Right lobe of liver (tissue), 6 donors: ENCODE data around the gene CCDC180. TPM values are rescaled to one million over a fixed set of nuclear protein-coding genes. Genes with fewer than 3 reads are reported as not detected.

Source experiments
- ATAC-seq, 4 donors: fragments of 200-7000 bp; cut with Tn5 transposase; one replicate each; pipeline ENCODE4 v1.9.1; 2020; ENCODE audit warnings: mild to moderate bottlenecking in 4 of 4, moderate library complexity in 4 of 4
- DNase-seq, 3 donors: peaks; one replicate each; pipeline ENCODE4 v3.0.0-alpha.2; 2020
- H3K27ac ChIP-seq, 3 donors: fragments of 200-600 bp; one replicate each; pipeline ENCODE4 v1.8.0; 2022
- H3K27me3 ChIP-seq, 2 donors: fragments of 200-600 bp; one replicate each; pipeline ENCODE4 v1.8.0; 2022
- H3K36me3 ChIP-seq, 4 donors: fragments of 200-600 bp; sonication (generic) in 1 of 4; one replicate each; pipeline versions ENCODE4 v1.5.1 to v1.8.0; 2017 to 2022; ENCODE audit warnings: control low read depth in 1 of 4
- H3K4me1 ChIP-seq, 4 donors: fragments of 200-600 bp; sonication (generic) in 1 of 4; one replicate each; pipeline versions ENCODE4 v1.5.1 to v1.8.0; 2017 to 2022; ENCODE audit warnings: control low read depth in 1 of 4
- H3K4me3 ChIP-seq, 3 donors: fragments of 200-600 bp; one replicate each; pipeline ENCODE4 v1.8.0; 2022
- H3K9me3 ChIP-seq, 4 donors: fragments of 200-600 bp; sonication (generic) in 1 of 4; one replicate each; pipeline versions ENCODE4 v1.5.1 to v1.8.0; 2017 to 2022; ENCODE audit warnings: control low read depth in 1 of 4
- POLR2A ChIP-seq: fragments of 450-650 bp; IDR thresholded peaks from one replicate; pipeline ENCODE4 v1.6.1; 2017; ENCODE audit warnings: antibody characterized with exemption, mild to moderate bottlenecking
- whole genome bisulfite sequencing: methylation state at CpG from one replicate; pipeline ENCODE4 v1.1.6; 2018; ENCODE audit warnings: low coverage, low lambda C conversion rate; ENCODE audit not compliant: insufficient coverage; ENCODE audit errors: missing lambda C conversion rate; 5-methylcytosine and 5-hydroxymethylcytosine counted together
- intact Hi-C, 2 donors: fragments of 100-400 bp; cut with DNase I; formaldehyde crosslinking; loops; one replicate each; pipeline versions ENCODE4 v1.11.2 to v1.14.1; 2022
- small RNA-seq, 2 experiments: library from RNA; depleted of rRNA; stranded (forward); fragments of <200 nt; gene quantifications; one replicate each; pipeline ENCODE3, GENCODE V24; 2016
- total RNA-seq, 6 experiments: library from RNA; depleted of rRNA in 2 of 6; stranded (reverse); fragments of >200 nt in 2 of 6; fragmentation: NEBNext Ultra II Directional in 3 of 6; extraction: Animal tissue kit (Norgen Biotek cat#: 25700) in 3 of 6; gene quantifications; one replicate each; pipeline versions ENCODE4 v1.1.0 to v1.2.4, GENCODE V29; 2016 to 2023
- TF ChIP-seq, protein P1 (sequence below), 4 donors: fragments of 200-600 bp in 3 of 4; fragments of 450-650 bp in 1 of 4; IDR thresholded peaks; one replicate each; pipeline versions ENCODE4 v1.5.1 to v1.8.0; 2016 to 2022; ENCODE audit warnings: antibody characterized with exemption in 4 of 4, mild to moderate bottlenecking in 2 of 4
- donor health status: DM: no; HTN: yes; CAD: no.
- donor health status: DM: no; HTN: no; CAD: no.
- donor health status: DM: no; HTN: no; CAD: no.
- donor health status: DM: no; HTN: yes; CAD: no.
- donor health status: DM: no; HTN: yes; CAD: no.

CCDC180 gene
- total RNA-seq, 6 experiments from 2014 or later: 0.31 to 1.5 (median 1.0) TPM

DNA sequence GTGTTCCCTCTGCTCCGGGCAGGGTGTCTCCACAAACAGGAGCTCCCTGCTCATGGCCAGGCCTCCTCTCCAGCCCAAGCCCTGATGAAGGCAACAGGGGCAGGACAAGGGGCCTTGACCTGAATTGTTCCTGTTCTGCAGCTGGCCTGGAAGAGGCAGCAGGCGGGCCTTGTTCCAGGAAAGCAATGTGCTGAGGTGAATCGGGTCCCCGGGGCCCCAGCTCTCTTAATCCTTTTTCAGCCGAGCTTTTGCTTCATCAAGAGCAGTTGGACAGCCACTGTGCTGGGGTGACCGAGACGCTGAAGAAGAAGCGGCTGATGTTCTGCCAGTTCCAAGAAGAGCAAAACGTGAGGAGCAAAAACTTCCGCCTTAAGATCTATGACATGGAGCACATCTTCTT is 41.4 kb downstream of the CCDC180 start:
- intact Hi-C loops: no loop called here
- Histone ChIP-seq H3K9me3 (no peaks in the 10 kb centered on the region), H3K4me1 (no peaks in the 10 kb centered on the region), H3K36me3 (no peaks in the 10 kb centered on the region), H3K27ac (no peak overlapping the region), H3K27me3 (no peaks in the 10 kb centered on the region), H3K4me3 (no peak overlapping the region)
- ATAC-seq (no peak), DNase-seq (no peak)
- TF ChIP-seq, protein P1, sequence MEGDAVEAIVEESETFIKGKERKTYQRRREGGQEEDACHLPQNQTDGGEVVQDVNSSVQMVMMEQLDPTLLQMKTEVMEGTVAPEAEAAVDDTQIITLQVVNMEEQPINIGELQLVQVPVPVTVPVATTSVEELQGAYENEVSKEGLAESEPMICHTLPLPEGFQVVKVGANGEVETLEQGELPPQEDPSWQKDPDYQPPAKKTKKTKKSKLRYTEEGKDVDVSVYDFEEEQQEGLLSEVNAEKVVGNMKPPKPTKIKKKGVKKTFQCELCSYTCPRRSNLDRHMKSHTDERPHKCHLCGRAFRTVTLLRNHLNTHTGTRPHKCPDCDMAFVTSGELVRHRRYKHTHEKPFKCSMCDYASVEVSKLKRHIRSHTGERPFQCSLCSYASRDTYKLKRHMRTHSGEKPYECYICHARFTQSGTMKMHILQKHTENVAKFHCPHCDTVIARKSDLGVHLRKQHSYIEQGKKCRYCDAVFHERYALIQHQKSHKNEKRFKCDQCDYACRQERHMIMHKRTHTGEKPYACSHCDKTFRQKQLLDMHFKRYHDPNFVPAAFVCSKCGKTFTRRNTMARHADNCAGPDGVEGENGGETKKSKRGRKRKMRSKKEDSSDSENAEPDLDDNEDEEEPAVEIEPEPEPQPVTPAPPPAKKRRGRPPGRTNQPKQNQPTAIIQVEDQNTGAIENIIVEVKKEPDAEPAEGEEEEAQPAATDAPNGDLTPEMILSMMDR (IDR thresholded peaks at IDR 0.05): no peak
- no peak for TF ChIP-seq POLR2A
- 79% methylated on average over 5 of the region's 10 CpGs for WGBS

DNA sequence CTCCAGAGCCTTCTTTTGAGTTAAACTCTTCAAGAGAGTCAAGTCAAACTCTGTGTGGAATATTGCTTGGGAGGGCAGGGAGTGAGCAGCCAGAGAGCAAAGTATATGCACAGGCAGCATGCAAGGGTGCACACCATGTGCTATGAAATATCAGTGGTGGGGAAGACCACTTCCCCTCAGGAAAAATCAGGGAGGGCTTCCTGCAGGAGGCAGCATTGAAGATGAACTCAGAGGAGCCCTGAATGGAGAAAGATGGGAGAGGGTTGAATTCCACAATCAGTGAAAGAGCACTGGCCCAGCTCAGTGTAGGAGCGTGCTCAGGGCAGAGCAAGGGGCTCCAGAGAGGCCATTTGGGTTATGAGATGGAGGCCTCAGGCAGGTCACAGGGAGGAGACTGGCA is 41.9 kb downstream of the CCDC180 start:
- intact Hi-C loops: no loop called here
- TF ChIP-seq, protein P1 (IDR thresholded peaks at IDR 0.05): no peak
- no peak for TF ChIP-seq POLR2A
- Histone ChIP-seq H3K9me3 (no peaks in the 10 kb centered on the region), H3K27me3 (no peaks in the 10 kb centered on the region), H3K4me3 (no peak overlapping the region), H3K36me3 (no peaks in the 10 kb centered on the region), H3K4me1 (no peaks in the 10 kb centered on the region), H3K27ac (no peak overlapping the region)
- ATAC-seq (no peak), DNase-seq (no peak)
- WGBS: no CpG with 5 or more reads among the region's 1 CpG

DNA sequence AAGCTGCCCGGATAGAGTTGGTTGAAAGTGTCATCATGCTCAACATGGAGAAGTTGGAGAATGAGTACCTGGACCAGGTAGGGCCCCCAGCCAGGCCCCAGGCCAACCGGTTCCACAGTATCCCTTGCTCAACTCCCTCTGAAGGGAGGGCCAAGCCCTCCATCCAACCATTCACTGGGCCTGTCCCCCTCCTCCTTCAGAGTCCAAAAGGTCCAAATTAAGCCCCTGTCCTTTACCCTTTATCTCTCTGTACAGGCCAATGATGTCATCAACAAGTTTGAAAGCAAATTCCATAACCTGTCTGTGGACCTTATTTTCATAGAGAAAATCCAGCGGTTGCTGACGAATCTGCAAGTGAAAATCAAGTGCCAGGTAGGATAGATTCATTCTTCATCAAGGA is 47.2 kb downstream of the CCDC180 start:
- DNase-seq (no peak), ATAC-seq (no peak)
- H3K9me3 ChIP-seq: no peaks in the 10 kb centered on the region
- intact Hi-C loops: no loop called here
- WGBS: 74% methylated on average over 3 of the region's 4 CpGs
- H3K27ac ChIP-seq: no peak overlapping the region
- H3K4me3 ChIP-seq: no peak overlapping the region
- H3K27me3 ChIP-seq: no peaks in the 10 kb centered on the region
- H3K4me1 ChIP-seq: no peaks in the 10 kb centered on the region
- no peaks in the 10 kb centered on the region for H3K36me3 ChIP-seq
- no peak for TF ChIP-seq POLR2A
- TF ChIP-seq, protein P1 (IDR thresholded peaks at IDR 0.05): no peak

DNA sequence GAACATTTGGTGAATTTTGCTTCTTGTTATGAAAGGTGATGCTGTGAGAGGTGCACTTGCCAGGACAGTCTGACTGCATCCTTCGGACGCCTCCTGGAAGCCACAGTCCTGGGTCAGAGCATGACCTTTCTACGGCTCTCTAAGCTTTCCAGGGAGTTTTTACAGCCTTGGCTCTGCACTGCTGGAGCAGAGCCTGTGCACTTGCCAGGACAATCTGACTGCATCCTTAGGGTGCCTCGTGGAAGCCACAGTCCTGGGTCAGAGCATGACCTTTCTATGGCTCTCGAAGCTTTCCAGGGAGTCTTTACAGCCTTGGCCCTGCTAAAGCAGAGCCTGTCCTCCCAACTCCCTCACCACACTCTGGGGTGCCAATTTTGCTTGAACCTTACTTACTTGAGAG is 49.6 kb downstream of the CCDC180 start:
- 58% methylated on average over 5 of the region's 5 CpGs for WGBS
- H3K4me3 ChIP-seq: no peak overlapping the region
- H3K36me3 ChIP-seq: no peaks in the 10 kb centered on the region
- no peak for DNase-seq
- no peaks in the 10 kb centered on the region for H3K9me3 ChIP-seq
- no peak for ATAC-seq
- intact Hi-C loops: no loop called here
- TF ChIP-seq, protein P1 (IDR thresholded peaks at IDR 0.05): no peak
- TF ChIP-seq POLR2A: no peak
- no peak overlapping the region for H3K27ac ChIP-seq
- no peaks in the 10 kb centered on the region for H3K27me3 ChIP-seq
- H3K4me1 ChIP-seq: no peaks in the 10 kb centered on the region

Small RNA genes within 50 kb of the gene (small RNA-seq; reads per million reads assigned to genes)
- 0 reads per million in 2 experiments for gene AL512590.2
- 0 reads per million in 2 experiments for gene CCDC180

Other genes starting within 250 kb of the CCDC180 start
- gene TDRD7, start 104.4 kb downstream of the CCDC180 start, total RNA-seq: 1 to 10 TPM; 4.2 to 8.7 (median 6.8) TPM
- 10 to 100 TPM in 4 of 6 experiments, 1 to 10 TPM in 2; 5.9 to 14.3 (median 12.7) TPM for gene TMOD1, start 194.0 kb downstream of the CCDC180 start, total RNA-seq